Neural crest cell (in vitro differentiated cells): ENCODE data around the gene PPP1R15B. TPM values are rescaled to one million over a fixed set of nuclear protein-coding genes. Genes with fewer than 3 reads are reported as not detected.

Experiments used
- DNase-seq: peaks from one replicate; pipeline ENCODE4 v3.0.0; 2021; ENCODE audit warnings: low read depth, mixed read lengths, low spot score
- H3K27ac Mint-ChIP-seq: one replicate; pipeline ENCODE4 v1.8.0; 2021; ENCODE audit warnings: mild to moderate bottlenecking, mixed read lengths; ENCODE audit not compliant: unreplicated experiment
- H3K27me3 Mint-ChIP-seq: 2 replicates; pipeline ENCODE4 v1.8.0; 2021; ENCODE audit warnings: low read depth, mild to moderate bottlenecking, mixed read lengths
- H3K36me3 Mint-ChIP-seq: 2 replicates; pipeline ENCODE4 v1.8.0; 2021; ENCODE audit warnings: low read depth, mild to moderate bottlenecking, mixed read lengths
- H3K4me1 Mint-ChIP-seq: 2 replicates; pipeline ENCODE4 v1.8.0; 2021; ENCODE audit warnings: mixed read lengths
- H3K4me3 Mint-ChIP-seq: one replicate; pipeline ENCODE4 v1.8.0; 2021; ENCODE audit warnings: mild to moderate bottlenecking, mixed read lengths
- H3K9me3 Mint-ChIP-seq: 2 replicates; pipeline ENCODE4 v1.8.0; 2021; ENCODE audit warnings: mixed read lengths
- total RNA-seq: library from RNA; stranded (reverse); gene quantifications from 2 replicates; pipeline ENCODE4 v1.2.1, GENCODE V29; 2021
- TF ChIP-seq, protein P1 (sequence below): fragments of 200-600 bp; sonication (generic); conservative IDR thresholded peaks from 2 replicates; pipeline ENCODE4 v1.5.0; 2021; ENCODE audit warnings: antibody characterized with exemption, mild to moderate bottlenecking

Gene PPP1R15B
- total RNA-seq, 1 donor from 2014 or later: 46.6 TPM

DNA sequence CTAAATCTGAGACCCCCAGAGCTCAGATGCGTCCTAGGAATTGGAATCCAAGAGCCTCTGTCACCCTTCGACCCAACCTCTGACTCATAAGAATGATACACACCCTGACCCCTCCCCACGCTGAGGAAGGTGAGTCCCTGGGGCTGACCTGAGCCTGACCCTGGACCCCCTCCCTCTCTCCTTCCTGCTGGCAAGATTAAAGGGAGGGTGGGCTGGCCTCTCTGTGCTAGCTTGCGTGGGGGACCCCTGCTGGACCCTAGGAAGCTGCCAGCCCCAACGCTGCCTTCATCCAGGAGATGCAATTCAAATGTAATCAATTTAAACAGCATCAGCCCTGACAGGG lies 52.5 kb downstream of the PPP1R15B start:
- H3K4me3 Mint-ChIP-seq: no peak overlapping the region
- no peaks in the 10 kb centered on the region for H3K9me3 Mint-ChIP-seq
- peaks cover 9% of the 10 kb centered on the region for H3K4me1 Mint-ChIP-seq
- H3K27me3 Mint-ChIP-seq: peaks cover 44% of the 10 kb centered on the region
- DNase-seq: no peak
- H3K36me3 Mint-ChIP-seq: no peaks in the 10 kb centered on the region
- H3K27ac Mint-ChIP-seq: no peak overlapping the region
- TF ChIP-seq, protein P1, sequence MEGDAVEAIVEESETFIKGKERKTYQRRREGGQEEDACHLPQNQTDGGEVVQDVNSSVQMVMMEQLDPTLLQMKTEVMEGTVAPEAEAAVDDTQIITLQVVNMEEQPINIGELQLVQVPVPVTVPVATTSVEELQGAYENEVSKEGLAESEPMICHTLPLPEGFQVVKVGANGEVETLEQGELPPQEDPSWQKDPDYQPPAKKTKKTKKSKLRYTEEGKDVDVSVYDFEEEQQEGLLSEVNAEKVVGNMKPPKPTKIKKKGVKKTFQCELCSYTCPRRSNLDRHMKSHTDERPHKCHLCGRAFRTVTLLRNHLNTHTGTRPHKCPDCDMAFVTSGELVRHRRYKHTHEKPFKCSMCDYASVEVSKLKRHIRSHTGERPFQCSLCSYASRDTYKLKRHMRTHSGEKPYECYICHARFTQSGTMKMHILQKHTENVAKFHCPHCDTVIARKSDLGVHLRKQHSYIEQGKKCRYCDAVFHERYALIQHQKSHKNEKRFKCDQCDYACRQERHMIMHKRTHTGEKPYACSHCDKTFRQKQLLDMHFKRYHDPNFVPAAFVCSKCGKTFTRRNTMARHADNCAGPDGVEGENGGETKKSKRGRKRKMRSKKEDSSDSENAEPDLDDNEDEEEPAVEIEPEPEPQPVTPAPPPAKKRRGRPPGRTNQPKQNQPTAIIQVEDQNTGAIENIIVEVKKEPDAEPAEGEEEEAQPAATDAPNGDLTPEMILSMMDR: no peak

DNA sequence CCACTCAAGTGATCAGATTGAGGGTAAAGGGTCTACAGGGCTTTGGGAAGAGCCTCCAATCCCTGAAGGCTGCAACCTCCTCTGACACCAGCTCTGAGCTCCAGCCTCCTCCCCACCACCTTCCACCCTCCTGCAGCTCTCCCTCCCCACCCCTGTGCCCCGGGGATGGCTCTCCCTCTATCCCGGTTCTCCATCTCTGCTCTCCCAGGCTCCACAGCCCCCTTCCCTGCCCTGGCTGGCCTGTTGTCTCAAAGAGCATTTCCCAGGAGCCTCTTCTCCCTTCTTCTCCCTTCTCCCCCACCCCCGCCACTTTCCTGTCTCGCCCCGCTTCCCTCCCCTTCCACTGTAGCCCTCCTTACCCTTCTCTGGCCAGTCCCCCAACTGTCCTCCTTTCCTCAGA lies 53.0 kb downstream of the PPP1R15B start:
- peaks cover 42% of the 10 kb centered on the region for H3K27me3 Mint-ChIP-seq
- no peaks in the 10 kb centered on the region for H3K36me3 Mint-ChIP-seq
- DNase-seq: no peak
- TF ChIP-seq, protein P1: no peak
- H3K27ac Mint-ChIP-seq: no peak overlapping the region
- peaks cover 9% of the 10 kb centered on the region for H3K4me1 Mint-ChIP-seq
- H3K9me3 Mint-ChIP-seq: no peaks in the 10 kb centered on the region
- H3K4me3 Mint-ChIP-seq: no peak overlapping the region

DNA sequence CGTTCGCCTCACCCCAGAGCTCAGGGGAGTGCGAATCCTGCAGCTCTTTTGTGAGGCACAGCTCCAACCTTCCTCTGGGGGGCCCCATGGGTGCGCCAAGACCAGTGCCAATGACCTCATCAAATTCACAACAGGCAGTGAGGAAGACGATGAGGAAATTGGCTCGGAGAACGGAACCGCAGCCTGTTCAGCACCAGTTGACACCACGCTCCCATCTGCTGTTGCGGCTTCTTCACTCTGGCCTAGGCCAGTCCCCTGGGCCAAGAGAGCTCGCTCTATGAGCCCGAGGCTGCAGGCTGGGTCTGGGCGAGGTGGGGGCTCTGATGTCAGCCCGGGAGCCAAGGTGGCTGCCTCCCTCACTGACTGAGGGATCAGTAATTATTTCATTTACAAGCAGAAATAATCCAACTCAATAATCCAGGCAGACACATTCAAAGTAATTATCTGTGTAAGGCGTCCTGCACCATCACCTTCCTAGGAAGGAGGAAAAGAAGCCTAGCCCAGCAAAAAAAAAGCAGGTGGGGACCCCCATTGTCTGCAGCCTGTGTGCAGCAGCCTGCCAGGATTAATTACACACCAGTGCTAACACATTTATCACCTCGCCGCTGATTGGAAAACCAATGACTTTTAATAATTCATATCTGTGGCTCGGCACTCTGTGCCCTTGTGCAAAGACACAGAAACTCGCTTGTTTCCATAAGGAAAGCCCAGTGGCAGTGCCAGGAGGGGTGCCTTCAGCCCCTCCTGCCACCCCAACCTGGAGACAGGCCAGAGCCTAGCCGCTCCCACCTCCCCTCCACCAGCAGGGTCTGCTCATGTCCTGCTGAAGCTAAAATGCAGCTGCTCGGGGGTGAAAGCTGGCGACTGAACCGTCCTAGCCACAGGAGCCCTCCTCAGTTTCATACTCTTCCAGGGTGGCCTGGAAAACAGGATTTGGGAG lies 53.8 kb downstream of the PPP1R15B start:
- Mint-ChIP-seq H3K4me1 (peaks cover 9% of the 10 kb centered on the region), H3K9me3 (no peaks in the 10 kb centered on the region), H3K27ac (no peak overlapping the region), H3K27me3 (peaks cover 41% of the 10 kb centered on the region), H3K4me3 (no peak overlapping the region), H3K36me3 (no peaks in the 10 kb centered on the region)
- no peak for DNase-seq
- TF ChIP-seq, protein P1: no peak

DNA sequence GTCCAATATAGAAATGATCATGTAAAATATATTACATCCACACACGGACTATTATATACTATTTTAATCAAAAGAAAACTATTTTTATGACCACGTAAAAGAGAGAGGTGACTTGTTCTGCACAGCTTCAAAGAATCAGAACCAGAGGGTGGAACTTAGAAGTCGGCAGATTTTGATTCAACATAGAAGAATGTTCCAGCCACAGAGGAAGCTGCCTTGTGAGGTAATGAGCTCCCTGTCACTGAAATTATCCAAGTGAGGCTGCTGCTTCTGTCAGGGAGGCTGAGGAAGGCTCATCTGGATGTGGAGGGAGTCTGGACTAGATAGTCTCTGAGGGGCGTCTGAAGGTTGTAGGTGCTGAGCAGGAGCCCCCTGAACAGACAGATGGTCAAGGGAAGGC lies 54.6 kb downstream of the PPP1R15B start:
- Mint-ChIP-seq H3K4me1 (peaks cover 9% of the 10 kb centered on the region), H3K9me3 (no peaks in the 10 kb centered on the region), H3K4me3 (no peak overlapping the region), H3K27me3 (peaks cover 34% of the 10 kb centered on the region), H3K36me3 (no peaks in the 10 kb centered on the region), H3K27ac (no peak overlapping the region)
- TF ChIP-seq, protein P1: no peak
- DNase-seq: no peak

DNA sequence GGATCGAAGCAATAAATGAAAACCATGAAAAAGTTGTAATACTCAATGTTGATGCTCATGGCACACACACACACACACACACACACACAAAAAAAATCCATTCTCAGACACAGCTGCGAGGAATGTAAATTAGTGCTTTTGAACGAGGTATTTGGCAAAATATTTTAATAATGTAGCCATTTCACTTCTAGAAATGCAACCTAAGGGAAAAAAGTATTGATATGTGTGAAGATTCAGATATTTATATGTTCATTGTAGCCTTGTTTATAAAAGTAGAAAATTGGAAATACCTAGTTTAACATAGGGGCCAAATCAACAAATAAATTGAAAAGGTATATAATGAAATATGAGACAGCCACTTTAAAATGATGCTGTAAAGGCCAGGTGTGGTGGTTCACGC lies 55.7 kb downstream of the PPP1R15B start:
- TF ChIP-seq, protein P1: no peak
- DNase-seq: no peak
- Mint-ChIP-seq H3K27ac (no peak overlapping the region), H3K27me3 (peaks cover 27% of the 10 kb centered on the region), H3K4me1 (peaks cover 16% of the 10 kb centered on the region), H3K36me3 (no peaks in the 10 kb centered on the region), H3K9me3 (no peaks in the 10 kb centered on the region), H3K4me3 (no peak overlapping the region)
